ENCODE results near the gene PAPSS1. TPM values are rescaled to one million over a fixed set of nuclear protein-coding genes. Genes with fewer than 3 reads are reported as not detected.
A peak's percentile ranks its signal among the peaks of the same experiment; 100 is the strongest.

The PAPSS1 gene
- total and polyA plus RNA-seq, 2 experiments from 2014 or later: 69.6 to 69.9 TPM

GRCh38 chr4:107572281-107572680 is 147.8 kb downstream of the PAPSS1 start:
- H3K79me2 ChIP-seq (ENCODE audit: insufficient read depth): no peaks in the 10 kb centered on the region
- no peaks in the 10 kb centered on the region for H3K27me3 ChIP-seq (replicated peaks; ENCODE audit: insufficient read depth)
- in situ Hi-C loops (cut with MboI): no loop called here
- H3K27ac ChIP-seq: no peak overlapping the region
- DNase-seq: no peak
- H3K4me3 ChIP-seq: no peak overlapping the region
- WGBS, 2 experiments (ENCODE audit: low coverage in 1 of 2, low lambda C conversion rate in 2 of 2, missing lambda C conversion rate in 2 of 2): 57 to 67% methylated on average over 2 of the region's 2 CpGs
- TF ChIP-seq EZH2 (IDR thresholded peaks at IDR 0.05; ENCODE audit: insufficient read depth, poor library complexity, severe bottlenecking): no peak
- H3K9me2 ChIP-seq (ENCODE audit: insufficient read depth): no peaks in the 10 kb centered on the region
- no peaks in the 10 kb centered on the region for H3K9me3 ChIP-seq (ENCODE audit: low read depth)
- no peaks in the 10 kb centered on the region for H3K36me3 ChIP-seq (ENCODE audit: low read depth)
- no peak overlapping the region for H3K4me2 ChIP-seq (ENCODE audit: unreplicated experiment)
- no peaks in the 10 kb centered on the region for H4K20me1 ChIP-seq (ENCODE audit: insufficient read depth)
- H3K9ac ChIP-seq: no peak overlapping the region
- no peaks in the 10 kb centered on the region for H3F3A ChIP-seq (ENCODE audit: insufficient read depth)
- H3K4me1 ChIP-seq (ENCODE audit: insufficient read depth): no peaks in the 10 kb centered on the region
- H2AFZ ChIP-seq: no peak overlapping the region

- H2AFZ ChIP-seq: no peak overlapping the region
- H3K79me2 ChIP-seq (ENCODE audit: insufficient read depth): no peaks in the 10 kb centered on the region
- H3K27me3 ChIP-seq (replicated peaks; ENCODE audit: insufficient read depth): no peaks in the 10 kb centered on the region
- H3K27ac ChIP-seq: no peak overlapping the region
- DNase-seq: no peak
- TF ChIP-seq EZH2phosphoT487 (IDR thresholded peaks at IDR 0.05; ENCODE audit: insufficient read depth, low read depth): no peak
- no peak for TF ChIP-seq EZH2 (IDR thresholded peaks at IDR 0.05; ENCODE audit: insufficient read depth, poor library complexity, severe bottlenecking)
- WGBS, 2 experiments (ENCODE audit: low coverage in 1 of 2, low lambda C conversion rate in 2 of 2, missing lambda C conversion rate in 2 of 2): 5 to 7% methylated on average over 2 of the region's 2 CpGs
- no peaks in the 10 kb centered on the region for H3K9me3 ChIP-seq (ENCODE audit: low read depth)
- H3K4me3 ChIP-seq: no peak overlapping the region
- no peak overlapping the region for H3K9ac ChIP-seq
- no peak overlapping the region for H3K4me2 ChIP-seq (ENCODE audit: unreplicated experiment)
- in situ Hi-C loops (cut with MboI): no loop called here
- H3K4me1 ChIP-seq (ENCODE audit: insufficient read depth): no peaks in the 10 kb centered on the region
- no peaks in the 10 kb centered on the region for H3K36me3 ChIP-seq (ENCODE audit: low read depth)
- H3K9me2 ChIP-seq (ENCODE audit: insufficient read depth): no peaks in the 10 kb centered on the region
- H3F3A ChIP-seq (ENCODE audit: insufficient read depth): no peaks in the 10 kb centered on the region
- no peaks in the 10 kb centered on the region for H4K20me1 ChIP-seq (ENCODE audit: insufficient read depth)
These were observed 149.1 kb downstream of the PAPSS1 start for GRCh38 chr4:107570952-107571351.

- peak; percentile 29 for DNase-seq
- in situ Hi-C loops (cut with MboI): no loop called here
- WGBS, 2 experiments (ENCODE audit: low coverage in 1 of 2, low lambda C conversion rate in 2 of 2, missing lambda C conversion rate in 2 of 2): 24 to 26% methylated on average over 5 of the region's 5 CpGs
- H3K9me3 ChIP-seq (ENCODE audit: low read depth): peaks cover 9% of the 10 kb centered on the region
- H3K9ac ChIP-seq: no peak overlapping the region
- H4K20me1 ChIP-seq (ENCODE audit: insufficient read depth): no peaks in the 10 kb centered on the region
- H3K27ac ChIP-seq: no peak overlapping the region
- H3K36me3 ChIP-seq (ENCODE audit: low read depth): no peaks in the 10 kb centered on the region
- no peak overlapping the region for H2AFZ ChIP-seq
- H3K4me3 ChIP-seq: no peak overlapping the region
- H3K4me2 ChIP-seq (ENCODE audit: unreplicated experiment): no peak overlapping the region
- H3K27me3 ChIP-seq (replicated peaks; ENCODE audit: insufficient read depth): no peaks in the 10 kb centered on the region
- TF ChIP-seq EZH2 (IDR thresholded peaks at IDR 0.05; ENCODE audit: insufficient read depth, poor library complexity, severe bottlenecking): no peak
- no peak for TF ChIP-seq EZH2phosphoT487 (IDR thresholded peaks at IDR 0.05; ENCODE audit: insufficient read depth, low read depth)
- no peaks in the 10 kb centered on the region for H3K9me2 ChIP-seq (ENCODE audit: insufficient read depth)
- H3F3A ChIP-seq (ENCODE audit: insufficient read depth): no peaks in the 10 kb centered on the region
- no peaks in the 10 kb centered on the region for H3K79me2 ChIP-seq (ENCODE audit: insufficient read depth)
- H3K4me1 ChIP-seq (ENCODE audit: insufficient read depth): no peaks in the 10 kb centered on the region
These were observed 155.7 kb downstream of the PAPSS1 start for GRCh38 chr4:107564326-107564725.

Other genes with a start within 250 kb of the PAPSS1 start
- 116 and 165 TPM in 2 replicates for gene SGMS2, start 104.7 kb upstream of the PAPSS1 start, total RNA-seq (2014; rRNA removed; shearing (Covaris generic))
- gene SGMS2, start 104.7 kb upstream of the PAPSS1 start, polyA plus RNA-seq (2016; fragmentation: Nextera tagmentation; extraction: Ambion mirVana): 35.3 and 39.1 TPM in 2 replicates
- gene CYP2U1, start 211.3 kb upstream of the PAPSS1 start, total RNA-seq (2014; rRNA removed; shearing (Covaris generic)): 7.6 and 8.6 TPM in 2 replicates
- gene CYP2U1, start 211.3 kb upstream of the PAPSS1 start, polyA plus RNA-seq (2016; fragmentation: Nextera tagmentation; extraction: Ambion mirVana): 6.8 and 7.1 TPM in 2 replicates

Data from GM23248 (cell line).